ENCODE measurements around the gene TMEM134. TPM values are rescaled to one million over a fixed set of nuclear protein-coding genes. Genes with fewer than 3 reads are reported as not detected.

TMEM134 gene
- total RNA-seq, 2 donors from 2014 or later = 30.0 to 83.0 TPM

GRCh38 chr11:67504005-67504949 lies 35.2 kb upstream of the TMEM134 start:
- no peak for ATAC-seq (replicated peaks)

GRCh38 chr11:67503119-67504004 lies 34.3 kb upstream of the TMEM134 start:
- Mint-ChIP-seq H3K27ac (peak overlapping the region; percentile 34), H3K4me1 (peaks cover 23% of the 10 kb centered on the region), H3K27me3 (no peaks in the 10 kb centered on the region), H3K4me3 (peak overlapping the region; percentile 74), H3K36me3 (ENCODE audit: low read depth) (peaks cover 85% of the 10 kb centered on the region), H3K9me3 (no peaks in the 10 kb centered on the region)
- ATAC-seq (replicated peaks) = no peak

More at GRCh38 chr11:67504005-67504949, 35.2 kb upstream of the TMEM134 start:
- Mint-ChIP-seq H3K4me1 (peaks cover 29% of the 10 kb centered on the region), H3K27ac (peak overlapping the region; percentile 73), H3K27me3 (no peaks in the 10 kb centered on the region), H3K9me3 (no peaks in the 10 kb centered on the region), H3K4me3 (peak overlapping the region; percentile 94), H3K36me3 (ENCODE audit: low read depth) (peaks cover 84% of the 10 kb centered on the region)

GRCh38 chr11:67502328-67502979 lies 33.4 kb upstream of the TMEM134 start:
- Mint-ChIP-seq H3K4me1 (peaks cover 23% of the 10 kb centered on the region), H3K9me3 (no peaks in the 10 kb centered on the region), H3K36me3 (ENCODE audit: low read depth) (peaks cover 91% of the 10 kb centered on the region), H3K4me3 (peak overlapping the region; percentile 74), H3K27me3 (no peaks in the 10 kb centered on the region), H3K27ac (peak overlapping the region; percentile 34)
- no peak for ATAC-seq (replicated peaks)

GRCh38 chr11:67501854-67502253 lies 32.8 kb upstream of the TMEM134 start:
- H3K4me1 Mint-ChIP-seq = peaks cover 23% of the 10 kb centered on the region
- no peak overlapping the region for H3K4me3 Mint-ChIP-seq
- peaks cover 91% of the 10 kb centered on the region for H3K36me3 Mint-ChIP-seq (ENCODE audit: low read depth)
- H3K9me3 Mint-ChIP-seq = no peaks in the 10 kb centered on the region
- H3K27me3 Mint-ChIP-seq = no peaks in the 10 kb centered on the region
- no peak overlapping the region for H3K27ac Mint-ChIP-seq
- ATAC-seq (replicated peaks) = no peak

GRCh38 chr11:67500831-67501715 lies 32.0 kb upstream of the TMEM134 start:
- Mint-ChIP-seq H3K36me3 (ENCODE audit: low read depth) (peaks cover 91% of the 10 kb centered on the region), H3K9me3 (no peaks in the 10 kb centered on the region), H3K4me1 (peaks cover 18% of the 10 kb centered on the region), H3K27me3 (no peaks in the 10 kb centered on the region), H3K27ac (peak overlapping the region; percentile 55), H3K4me3 (peak overlapping the region; percentile 21)
- no peak for ATAC-seq (replicated peaks)

GRCh38 chr11:67500484-67500821 lies 31.4 kb upstream of the TMEM134 start:
- ATAC-seq (replicated peaks) = no peak
- Mint-ChIP-seq H3K9me3 (no peaks in the 10 kb centered on the region), H3K27ac (peak overlapping the region; percentile 55), H3K4me1 (peaks cover 18% of the 10 kb centered on the region), H3K4me3 (peak overlapping the region; percentile 21), H3K27me3 (no peaks in the 10 kb centered on the region), H3K36me3 (ENCODE audit: low read depth) (peaks cover 91% of the 10 kb centered on the region)

GRCh38 chr11:67499808-67500483 lies 30.9 kb upstream of the TMEM134 start:
- H3K9me3 Mint-ChIP-seq = no peaks in the 10 kb centered on the region
- no peaks in the 10 kb centered on the region for H3K27me3 Mint-ChIP-seq
- H3K4me1 Mint-ChIP-seq = peaks cover 18% of the 10 kb centered on the region
- peaks cover 90% of the 10 kb centered on the region for H3K36me3 Mint-ChIP-seq (ENCODE audit: low read depth)
- no peak overlapping the region for H3K27ac Mint-ChIP-seq
- H3K4me3 Mint-ChIP-seq = no peak overlapping the region
- no peak for ATAC-seq (replicated peaks)

GRCh38 chr11:67498544-67498972 lies 29.5 kb upstream of the TMEM134 start:
- Mint-ChIP-seq H3K4me1 (peaks cover 18% of the 10 kb centered on the region), H3K27ac (no peak overlapping the region), H3K4me3 (no peak overlapping the region), H3K27me3 (no peaks in the 10 kb centered on the region), H3K9me3 (no peaks in the 10 kb centered on the region), H3K36me3 (ENCODE audit: low read depth) (peaks cover 92% of the 10 kb centered on the region)
- no peak for ATAC-seq (replicated peaks)

- peaks cover 88% of the 10 kb centered on the region for H3K36me3 Mint-ChIP-seq (ENCODE audit: low read depth)
- no peak for ATAC-seq (replicated peaks)
Measured at GRCh38 chr11:67497656-67498291, 28.7 kb upstream of the TMEM134 start.

GRCh38 chr11:67496113-67496512 lies 27.1 kb upstream of the TMEM134 start:
- Mint-ChIP-seq H3K4me1 (peaks cover 8% of the 10 kb centered on the region), H3K36me3 (ENCODE audit: low read depth) (peaks cover 85% of the 10 kb centered on the region), H3K9me3 (no peaks in the 10 kb centered on the region), H3K4me3 (no peak overlapping the region), H3K27me3 (no peaks in the 10 kb centered on the region), H3K27ac (no peak overlapping the region)
- ATAC-seq (replicated peaks) = no peak

More at GRCh38 chr11:67497656-67498291, 28.7 kb upstream of the TMEM134 start:
- Mint-ChIP-seq H3K27ac (no peak overlapping the region), H3K27me3 (no peaks in the 10 kb centered on the region), H3K4me1 (peaks cover 13% of the 10 kb centered on the region), H3K4me3 (no peak overlapping the region), H3K9me3 (no peaks in the 10 kb centered on the region)

- no peaks in the 10 kb centered on the region for H3K9me3 Mint-ChIP-seq
- H3K27me3 Mint-ChIP-seq = no peaks in the 10 kb centered on the region
- H3K4me1 Mint-ChIP-seq = peaks cover 1% of the 10 kb centered on the region
- no peak overlapping the region for H3K27ac Mint-ChIP-seq
- no peak overlapping the region for H3K4me3 Mint-ChIP-seq
- peaks cover 85% of the 10 kb centered on the region for H3K36me3 Mint-ChIP-seq (ENCODE audit: low read depth)
- no peak for ATAC-seq (replicated peaks)
Measured at GRCh38 chr11:67495234-67496005, 26.4 kb upstream of the TMEM134 start.

Data from activated T-helper 17 cell treated with anti-CD3 and anti-CD28 coated beads, Interleukin-2, amount 50 U/mL, for 72 hours (primary cell).